GM18907 (cell line): ENCODE data around the gene APOLD1.
"Not testable (repeated sequence)": the region's sequence is repeated elsewhere in the genome, so short reads cannot be mapped to it uniquely, and the experiment has no call there.

ENCODE experiments used
- ATAC-seq: cut with Tn5 transposase; IDR thresholded peaks from one replicate; pipeline ENCODE4 v1.9.1; 2021; ENCODE audit warnings: mild to moderate bottlenecking, moderate library complexity; ENCODE audit not compliant: unreplicated experiment

Gene APOLD1

DNA sequence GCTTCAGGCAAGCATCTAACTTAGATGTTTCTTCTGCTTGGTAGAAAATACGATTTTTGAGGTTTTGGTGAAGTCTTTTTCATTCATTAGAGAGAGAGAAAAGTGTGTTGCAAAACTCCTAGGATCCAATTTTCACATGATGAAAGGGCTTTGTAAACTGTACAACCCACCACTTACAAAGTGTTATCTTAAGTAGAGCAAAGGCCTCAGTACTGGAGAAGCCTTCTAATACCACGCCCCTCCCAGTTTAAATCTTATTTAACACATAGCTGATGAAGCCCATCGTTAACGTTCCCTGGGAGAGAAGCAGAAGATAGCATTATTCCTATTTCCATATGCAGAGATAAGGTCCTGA lies 869 bp downstream of the APOLD1 start:
- ATAC-seq: peak; percentile 24

DNA sequence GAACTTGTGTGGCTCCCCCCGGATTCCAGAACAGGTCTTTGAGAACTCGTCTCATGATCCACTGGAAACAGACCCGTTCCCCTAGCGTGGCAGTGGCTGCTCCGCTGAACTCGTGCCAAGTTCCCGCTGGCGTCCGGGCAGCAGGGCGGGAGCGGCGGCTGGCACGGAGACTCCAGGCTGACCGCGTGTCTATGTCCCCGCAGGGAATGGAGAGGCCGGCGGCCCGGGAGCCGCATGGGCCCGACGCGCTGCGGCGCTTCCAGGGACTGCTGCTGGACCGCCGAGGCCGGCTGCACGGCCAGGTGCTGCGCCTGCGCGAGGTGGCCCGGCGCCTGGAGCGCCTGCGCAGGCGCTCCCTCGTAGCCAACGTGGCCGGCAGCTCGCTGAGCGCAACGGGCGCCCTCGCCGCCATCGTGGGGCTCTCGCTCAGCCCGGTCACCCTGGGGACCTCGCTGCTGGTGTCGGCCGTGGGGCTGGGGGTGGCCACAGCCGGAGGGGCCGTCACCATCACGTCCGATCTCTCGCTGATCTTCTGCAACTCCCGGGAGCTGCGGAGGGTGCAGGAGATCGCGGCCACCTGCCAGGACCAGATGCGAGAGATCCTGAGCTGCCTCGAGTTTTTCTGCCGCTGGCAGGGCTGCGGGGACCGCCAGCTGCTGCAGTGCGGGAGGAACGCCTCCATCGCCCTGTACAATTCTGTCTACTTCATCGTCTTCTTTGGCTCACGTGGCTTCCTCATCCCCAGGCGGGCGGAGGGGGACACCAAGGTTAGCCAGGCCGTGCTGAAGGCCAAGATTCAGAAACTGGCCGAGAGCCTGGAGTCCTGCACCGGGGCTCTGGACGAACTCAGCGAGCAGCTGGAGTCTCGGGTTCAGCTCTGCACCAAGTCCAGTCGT lies 1.5 kb downstream of the APOLD1 start:
- peak; percentile 83 for ATAC-seq

- no peak for ATAC-seq
These were observed 2.7 kb downstream of the APOLD1 start for GRCh38 chr12:12788131-12788530.

DNA sequence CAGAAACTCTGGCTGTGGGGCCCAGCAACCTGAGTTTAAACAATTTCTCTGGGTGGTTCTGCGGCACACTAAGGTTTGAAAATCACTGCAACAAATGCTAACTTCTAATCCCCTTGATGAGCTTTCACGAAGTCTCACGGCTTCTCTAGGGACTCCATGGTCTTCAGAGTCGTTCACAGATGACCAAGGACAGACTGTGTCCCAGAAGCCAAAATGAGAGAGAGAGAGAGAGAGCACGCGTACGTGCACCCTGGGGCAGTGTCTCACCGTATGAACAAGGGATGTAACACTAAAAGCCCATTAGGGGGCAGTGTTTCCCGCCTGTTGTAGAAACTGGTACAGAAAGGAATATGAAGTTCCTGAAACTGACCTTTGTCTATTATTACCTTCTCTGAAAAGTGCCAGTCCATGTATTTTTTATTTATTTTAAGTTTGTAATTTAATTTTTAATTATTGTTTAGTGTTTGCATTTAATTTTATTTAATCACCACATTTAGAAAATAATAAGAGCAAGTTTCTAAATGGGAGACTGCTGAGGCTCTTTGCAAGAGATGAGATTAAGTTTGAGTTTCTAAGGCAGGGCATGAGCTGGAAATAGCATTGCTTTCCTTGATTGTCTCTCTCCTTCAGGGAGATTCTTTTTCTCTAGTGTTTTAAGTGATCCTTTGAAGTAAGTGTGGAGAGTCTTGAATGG lies 3.4 kb downstream of the APOLD1 start:
- peak; percentile 71 for ATAC-seq

DNA sequence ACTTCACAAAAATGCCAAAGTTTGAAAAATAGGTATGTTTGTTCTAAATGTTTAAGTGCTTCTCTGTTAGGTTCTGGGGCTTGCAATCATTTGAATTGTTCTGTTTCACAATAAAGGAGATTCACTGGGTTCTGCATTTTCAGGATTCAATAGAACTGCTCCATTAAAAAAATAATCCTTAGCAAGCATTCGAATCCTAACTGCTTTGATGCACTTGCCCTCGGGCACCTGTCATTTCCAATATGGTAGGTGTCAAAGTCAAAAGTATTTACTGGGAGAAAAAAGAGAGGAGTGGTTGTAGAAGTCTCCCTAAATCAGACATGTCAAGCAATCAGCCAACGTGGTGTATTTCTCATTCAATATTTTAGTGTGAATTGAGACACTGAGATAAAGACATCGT lies 5.5 kb downstream of the APOLD1 start:
- no peak for ATAC-seq

DNA sequence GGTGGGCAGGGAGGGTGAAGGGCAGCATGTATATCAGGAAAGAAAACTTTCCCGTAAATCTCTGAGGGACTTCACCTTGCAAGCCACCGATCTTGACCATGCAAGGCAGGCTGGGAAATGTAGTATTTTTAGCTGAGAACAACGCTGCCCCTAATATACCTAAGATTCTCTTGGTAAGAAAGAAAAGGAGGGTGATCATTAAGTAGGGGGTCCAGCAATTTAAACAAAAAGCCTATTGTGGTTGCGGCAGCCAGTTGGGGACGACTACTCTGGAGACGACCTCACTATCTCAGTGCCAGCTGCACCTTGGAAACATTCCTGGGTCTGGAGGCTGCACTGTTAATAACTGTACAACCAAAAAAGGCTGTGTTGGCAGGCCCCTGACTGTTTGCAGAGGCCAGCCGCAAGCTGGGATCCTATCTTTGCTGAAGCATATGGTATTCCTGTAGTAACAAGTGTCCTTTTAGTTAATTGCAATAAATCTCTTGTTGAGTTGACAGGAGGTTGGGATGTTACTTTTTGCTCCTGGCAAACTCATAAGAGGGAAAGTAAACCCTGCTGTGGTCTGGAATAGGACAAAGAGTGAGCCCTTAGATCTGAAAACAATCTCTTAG lies 6.4 kb downstream of the APOLD1 start:
- ATAC-seq: no peak

DNA sequence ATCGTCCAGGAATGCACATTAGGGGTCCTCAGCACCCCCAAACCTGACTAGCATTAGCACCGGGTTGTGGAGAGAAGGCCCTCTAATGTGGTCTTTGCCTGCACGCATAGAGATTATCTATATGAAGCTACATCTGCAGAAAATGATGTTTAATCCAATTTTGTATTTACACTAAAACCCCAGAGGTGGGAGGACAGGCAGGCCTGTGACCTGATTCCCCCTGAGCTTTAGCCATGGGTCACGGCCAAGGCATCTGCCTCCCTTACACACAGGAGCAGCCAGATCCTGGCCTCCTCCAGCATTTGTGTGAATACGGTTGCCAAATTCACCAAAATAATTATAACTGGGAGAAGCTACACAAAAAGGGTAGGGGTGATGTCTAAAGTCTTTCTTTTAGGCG lies 7.0 kb downstream of the APOLD1 start:
- ATAC-seq: no peak

DNA sequence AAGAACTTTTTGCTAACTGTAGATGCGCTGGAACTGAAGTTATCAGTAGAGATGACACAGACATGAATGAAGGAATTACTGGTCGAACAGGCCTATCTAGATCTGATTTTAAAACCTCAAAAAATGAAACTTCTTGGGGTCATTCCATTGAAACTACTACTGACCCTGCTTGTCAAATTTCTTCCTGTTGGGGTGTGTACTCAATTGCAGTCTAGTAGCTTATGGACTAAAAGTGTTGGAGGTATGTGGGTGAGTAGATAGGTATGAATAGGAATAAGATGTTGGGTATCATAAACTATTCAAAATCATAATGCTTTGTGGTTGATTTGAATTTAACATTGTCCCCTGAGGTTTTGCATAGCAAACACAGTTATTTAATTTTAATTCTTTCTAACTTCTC lies 9.2 kb downstream of the APOLD1 start:
- no peak for ATAC-seq

DNA sequence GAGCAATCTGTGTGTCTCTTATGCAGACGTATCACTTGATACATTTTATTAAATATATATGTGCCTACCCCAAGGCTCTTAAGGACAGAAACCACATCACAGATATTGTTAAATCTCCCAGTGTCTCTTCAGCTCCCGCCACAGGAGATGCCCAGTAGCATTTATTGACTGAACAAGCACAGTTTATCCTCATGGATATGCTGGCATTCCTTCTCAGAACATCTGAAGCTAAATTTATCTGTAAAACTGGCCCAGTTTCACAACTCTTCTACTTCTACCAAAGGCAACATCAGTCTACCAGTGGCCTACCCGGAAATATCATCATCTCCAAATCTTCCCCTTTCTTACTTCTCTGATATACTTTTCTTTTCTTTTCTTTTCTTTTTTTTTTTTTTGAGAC lies 10.7 kb downstream of the APOLD1 start:
- no peak for ATAC-seq

DNA sequence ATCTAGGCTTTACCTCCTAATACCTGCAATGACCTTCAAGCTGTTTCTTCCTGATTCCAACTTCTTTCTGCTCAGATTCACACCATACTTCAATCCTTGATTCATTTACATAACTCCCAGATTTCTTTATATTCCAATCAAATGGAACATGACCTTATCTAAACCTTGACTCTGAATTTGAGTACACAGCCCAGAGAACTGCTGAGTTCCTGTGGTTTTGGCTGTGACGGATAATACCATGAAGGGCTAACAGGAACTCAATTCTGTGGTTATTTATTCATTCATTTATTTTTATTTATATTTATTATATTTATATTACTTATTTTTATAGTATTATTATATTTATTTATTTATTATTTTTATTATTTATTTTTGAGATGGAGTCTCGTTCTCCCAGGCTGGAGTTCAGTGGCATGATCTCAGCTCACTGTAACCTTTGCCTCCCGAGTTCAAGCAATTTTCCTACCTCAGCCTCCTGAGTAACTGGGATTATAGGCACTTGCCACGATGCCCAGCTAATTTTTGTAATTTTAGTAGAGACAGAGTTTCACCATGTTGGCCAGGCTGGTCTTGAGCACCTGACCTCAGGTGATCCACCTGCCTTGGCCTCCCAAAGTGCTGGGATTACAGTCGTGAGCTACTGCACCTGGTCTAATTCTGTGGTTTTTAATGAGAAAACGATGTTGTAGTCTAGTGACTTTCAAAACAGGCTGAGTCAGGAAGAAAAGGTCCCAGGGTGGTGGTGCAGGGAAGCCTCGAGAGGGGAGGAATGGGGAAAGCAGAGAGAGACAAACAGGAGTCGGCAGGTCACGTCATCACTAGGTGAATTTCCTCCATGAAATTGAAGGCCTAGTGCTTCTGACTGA lies 11.7 kb downstream of the APOLD1 start:
- ATAC-seq: no peak

- no peak for ATAC-seq
These were observed 12.3 kb downstream of the APOLD1 start for GRCh38 chr12:12797794-12798152.

- no peak for ATAC-seq
These were observed 13.0 kb downstream of the APOLD1 start for GRCh38 chr12:12798480-12798879.

DNA sequence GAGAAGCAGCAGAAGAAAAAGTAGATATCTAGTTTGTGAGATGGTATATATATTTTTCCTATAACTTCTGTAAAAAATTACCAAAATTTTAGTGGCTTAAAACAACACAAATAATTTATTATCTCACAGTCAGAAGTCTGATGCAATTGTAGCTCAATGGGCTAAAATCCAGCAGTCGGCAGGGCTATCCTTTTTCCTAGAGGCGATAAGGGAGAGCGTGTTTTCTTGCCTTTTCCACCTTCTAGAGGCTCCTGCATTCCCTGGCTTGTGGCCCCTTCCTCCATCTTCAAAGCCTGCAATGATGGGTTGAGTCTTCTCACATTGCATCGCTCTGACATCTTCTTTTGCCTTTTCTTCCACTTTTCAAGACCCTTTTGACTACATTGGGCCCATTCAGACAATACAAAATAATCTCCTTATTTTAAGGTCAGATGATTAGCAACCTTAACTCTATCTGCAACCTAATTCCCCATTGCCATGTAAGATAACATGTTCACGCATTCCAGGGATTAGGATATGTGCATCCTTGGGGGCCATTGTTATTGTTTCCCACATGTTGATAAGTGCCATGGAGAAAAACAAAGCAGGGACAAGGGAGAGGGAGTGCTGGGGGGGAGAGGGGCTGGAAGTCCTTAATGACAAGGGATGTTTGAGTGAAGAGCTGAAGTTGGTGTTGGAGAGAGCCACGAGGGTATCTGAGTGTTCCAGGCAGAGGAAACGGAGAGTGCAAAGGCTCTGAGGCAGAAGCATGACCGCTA lies 13.9 kb downstream of the APOLD1 start:
- ATAC-seq: no peak

DNA sequence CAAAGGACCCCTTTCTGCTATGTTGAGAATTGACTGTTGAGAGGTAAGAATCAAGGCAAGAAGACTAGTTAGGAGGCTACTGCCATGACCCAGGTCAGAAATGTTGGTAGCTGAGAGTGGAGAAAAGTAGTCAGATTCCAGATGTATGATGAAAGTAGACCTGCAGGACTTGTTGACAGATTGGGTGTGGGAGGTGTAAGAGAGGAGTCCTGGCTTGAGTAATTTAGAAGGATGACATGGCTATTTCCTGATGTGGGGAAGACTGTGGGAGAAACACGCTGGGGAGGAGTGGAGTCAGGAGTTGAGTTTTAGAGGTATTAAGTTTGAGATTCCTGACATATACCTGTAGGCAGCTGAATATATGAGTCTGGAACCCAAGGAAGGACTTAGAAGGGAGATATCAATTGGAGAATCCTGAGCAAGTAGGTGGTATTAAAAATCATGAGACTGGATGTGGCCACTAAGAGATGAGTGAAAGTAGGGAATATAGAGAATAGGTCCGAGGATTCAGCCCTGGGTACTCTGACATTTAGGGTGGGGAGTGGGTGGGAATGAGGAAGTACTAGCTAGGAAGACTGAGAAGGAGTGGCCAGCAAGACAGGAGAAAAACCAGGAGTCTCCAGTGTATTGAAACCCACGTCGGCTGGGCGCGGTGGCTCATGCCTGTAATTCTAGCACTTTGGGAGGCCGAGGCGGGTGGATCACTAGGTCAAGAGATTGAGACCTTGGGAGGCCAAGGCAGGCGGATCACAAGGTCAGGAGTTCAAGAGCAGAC lies 15.1 kb downstream of the APOLD1 start:
- no peak for ATAC-seq

- not testable (repeated sequence) for ATAC-seq
These were observed 16.2 kb downstream of the APOLD1 start for GRCh38 chr12:12801656-12802055.

DNA sequence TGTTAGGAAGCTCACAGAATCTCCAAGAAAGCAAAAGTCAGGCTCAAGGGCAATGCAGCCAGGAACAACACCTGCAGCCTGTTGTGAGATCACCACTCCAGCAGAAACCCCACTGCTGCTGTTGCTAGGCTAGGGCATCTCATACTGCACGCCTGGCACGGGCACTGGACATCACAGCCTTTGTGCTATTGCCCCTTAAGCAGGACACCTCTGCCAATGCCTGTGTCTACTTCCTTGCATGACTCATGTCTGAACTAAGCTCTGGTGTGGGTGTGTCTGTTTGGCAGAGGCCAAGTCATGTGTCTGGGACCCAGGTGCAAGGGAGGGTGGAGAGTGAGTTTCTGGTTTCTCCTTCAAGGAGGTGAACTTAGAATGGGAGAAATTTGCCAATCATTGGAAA lies 17.7 kb downstream of the APOLD1 start:
- peak; percentile 90 for ATAC-seq

DNA sequence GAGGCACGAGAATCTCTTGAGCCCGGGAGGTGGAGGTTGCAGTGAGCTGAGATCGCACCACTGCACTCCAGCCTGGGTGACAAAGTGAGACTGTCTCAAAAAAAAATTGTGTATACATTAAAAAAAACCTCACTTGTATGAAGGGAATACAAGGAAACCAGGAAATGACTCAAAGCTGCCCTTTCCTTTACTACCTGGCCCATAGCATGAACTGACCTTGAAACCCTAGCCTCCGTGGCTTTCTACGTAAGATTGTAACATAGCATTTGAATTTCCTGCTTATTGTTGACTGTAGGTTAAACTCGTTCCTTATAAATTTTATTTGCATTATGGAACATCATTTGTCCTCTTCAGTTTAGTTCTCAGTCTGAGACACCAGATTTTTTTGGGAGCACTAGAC lies 18.6 kb downstream of the APOLD1 start:
- ATAC-seq: no peak

DNA sequence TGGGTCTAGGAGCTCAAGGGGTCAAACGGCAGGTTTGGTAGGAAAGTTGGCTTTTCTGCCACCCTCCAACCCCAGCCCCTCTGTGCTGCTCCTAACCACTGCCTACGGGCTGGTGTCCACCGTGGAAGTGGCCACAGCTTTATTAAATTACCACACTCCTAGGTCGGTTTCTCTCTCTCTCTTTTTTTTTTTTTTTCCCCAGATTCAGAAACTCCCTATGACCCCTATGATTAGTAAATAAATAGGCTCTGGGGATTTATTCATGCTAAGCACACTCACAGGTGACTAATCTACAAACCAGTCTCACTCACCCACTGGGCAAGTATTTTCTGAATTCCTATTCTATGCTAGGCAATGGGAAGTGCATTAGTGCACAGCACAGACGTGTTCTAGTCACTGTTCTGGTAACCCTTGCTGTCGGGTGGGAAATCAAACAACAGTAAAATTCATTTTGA lies 19.0 kb downstream of the APOLD1 start:
- no peak for ATAC-seq

DNA sequence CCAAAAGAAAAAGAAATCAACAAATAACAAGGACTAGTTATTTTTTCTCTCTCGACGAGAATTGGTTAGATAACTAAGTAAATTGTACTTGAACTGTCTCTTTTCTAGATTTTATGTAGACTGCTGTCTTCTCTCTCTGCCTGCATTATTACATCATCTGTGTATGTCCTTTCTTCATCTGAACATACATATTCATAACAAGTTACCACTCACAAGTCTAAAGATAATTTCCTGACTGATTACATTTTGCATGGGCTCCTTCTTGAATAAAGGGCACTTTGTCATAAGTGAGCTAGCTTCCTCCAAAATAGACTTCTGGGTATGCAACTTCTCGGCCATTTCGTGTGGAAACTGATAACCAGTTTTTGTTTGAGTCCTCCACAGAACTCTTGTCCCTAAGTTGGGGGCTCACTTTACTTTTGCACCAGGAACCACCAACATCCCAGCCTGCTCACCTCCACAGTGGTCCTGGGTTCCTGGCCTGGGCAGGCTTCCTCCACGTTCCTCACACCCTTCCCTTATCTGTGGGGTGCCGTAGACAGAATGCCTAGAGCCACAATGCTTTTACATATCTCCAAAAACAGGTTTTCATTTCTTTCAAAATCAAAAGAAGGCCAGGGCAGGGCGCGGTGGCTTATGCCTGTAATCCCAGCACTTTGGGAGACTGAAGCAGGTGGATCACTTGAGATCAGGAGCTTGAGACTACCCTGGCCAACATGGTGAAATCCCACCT lies 21.5 kb downstream of the APOLD1 start:
- no peak for ATAC-seq
